ENCODE measurements around the gene RGS3.

The RGS3 gene

DNA sequence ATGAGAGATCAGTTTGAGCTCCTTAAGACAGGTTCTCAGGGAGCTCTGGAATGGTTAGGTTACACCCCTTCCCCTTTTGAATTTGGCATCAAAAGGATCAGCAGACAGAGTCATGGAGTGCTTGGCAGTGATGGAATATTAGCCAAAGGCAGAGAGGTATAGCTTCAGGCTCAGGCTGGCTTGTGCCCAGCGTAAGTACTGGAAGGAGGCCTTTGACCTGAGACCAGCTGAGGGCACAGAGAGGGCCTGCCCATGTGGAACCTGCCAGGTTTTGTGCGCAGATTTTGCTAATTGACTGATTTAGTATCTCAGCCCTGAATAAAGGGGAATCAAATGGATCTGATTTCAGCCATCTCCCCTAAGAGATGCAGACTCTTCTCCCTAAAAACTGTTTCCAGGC, 81.5 kb downstream of the RGS3 start (continued):
- TF ChIP-seq, protein P1, sequence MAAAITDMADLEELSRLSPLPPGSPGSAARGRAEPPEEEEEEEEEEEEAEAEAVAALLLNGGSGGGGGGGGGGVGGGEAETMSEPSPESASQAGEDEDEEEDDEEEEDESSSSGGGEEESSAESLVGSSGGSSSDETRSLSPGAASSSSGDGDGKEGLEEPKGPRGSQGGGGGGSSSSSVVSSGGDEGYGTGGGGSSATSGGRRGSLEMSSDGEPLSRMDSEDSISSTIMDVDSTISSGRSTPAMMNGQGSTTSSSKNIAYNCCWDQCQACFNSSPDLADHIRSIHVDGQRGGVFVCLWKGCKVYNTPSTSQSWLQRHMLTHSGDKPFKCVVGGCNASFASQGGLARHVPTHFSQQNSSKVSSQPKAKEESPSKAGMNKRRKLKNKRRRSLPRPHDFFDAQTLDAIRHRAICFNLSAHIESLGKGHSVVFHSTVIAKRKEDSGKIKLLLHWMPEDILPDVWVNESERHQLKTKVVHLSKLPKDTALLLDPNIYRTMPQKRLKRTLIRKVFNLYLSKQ (tag by site-specific recombination; IDR thresholded peaks at IDR 0.05; ENCODE audit: borderline replicate concordance): no peak
- no peak for TF ChIP-seq ZBTB8A (tag by site-specific recombination; IDR thresholded peaks at IDR 0.05)
- TF ChIP-seq, protein P2, sequence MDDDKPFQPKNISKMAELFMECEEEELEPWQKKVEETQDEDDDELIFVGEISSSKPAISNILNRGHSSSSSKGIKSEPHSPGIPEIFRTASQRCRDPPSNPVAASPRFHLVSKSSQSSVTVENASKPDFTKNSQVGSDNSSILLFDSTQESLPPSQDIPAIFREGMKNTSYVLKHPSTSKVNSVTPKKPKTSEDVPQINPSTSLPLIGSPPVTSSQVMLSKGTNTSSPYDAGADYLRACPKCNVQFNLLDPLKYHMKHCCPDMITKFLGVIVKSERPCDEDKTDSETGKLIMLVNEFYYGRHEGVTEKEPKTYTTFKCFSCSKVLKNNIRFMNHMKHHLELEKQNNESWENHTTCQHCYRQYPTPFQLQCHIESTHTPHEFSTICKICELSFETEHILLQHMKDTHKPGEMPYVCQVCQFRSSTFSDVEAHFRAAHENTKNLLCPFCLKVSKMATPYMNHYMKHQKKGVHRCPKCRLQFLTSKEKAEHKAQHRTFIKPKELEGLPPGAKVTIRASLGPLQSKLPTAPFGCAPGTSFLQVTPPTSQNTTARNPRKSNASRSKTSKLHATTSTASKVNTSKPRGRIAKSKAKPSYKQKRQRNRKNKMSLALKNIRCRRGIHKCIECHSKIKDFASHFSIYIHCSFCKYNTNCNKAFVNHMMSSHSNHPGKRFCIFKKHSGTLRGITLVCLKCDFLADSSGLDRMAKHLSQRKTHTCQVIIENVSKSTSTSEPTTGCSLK (tag by site-specific recombination; IDR thresholded peaks at IDR 0.05): no peak

DNA sequence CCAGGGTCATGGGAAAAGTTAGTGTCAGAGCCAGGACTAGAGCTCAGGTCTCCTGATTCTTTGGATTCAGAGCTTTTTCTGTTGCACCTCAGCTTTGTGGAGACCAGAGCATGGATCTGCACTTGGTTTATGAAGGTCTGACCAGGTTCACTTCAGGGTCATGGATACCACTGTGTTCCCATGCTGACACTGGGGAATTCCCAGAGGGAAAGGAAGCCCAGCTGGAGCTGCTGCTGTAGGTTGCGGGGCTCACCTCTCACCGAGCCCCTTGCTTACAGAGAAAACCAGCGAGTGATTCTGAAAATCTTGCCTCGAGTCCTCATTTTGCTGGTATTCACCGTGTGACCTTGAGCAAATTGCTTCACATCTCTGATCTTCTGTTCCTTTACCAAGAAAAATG, 83.0 kb downstream of the RGS3 start:
- Histone ChIP-seq H3K4me3 (ENCODE audit: low read depth, low read length) (no peak overlapping the region), H3K9me3 (ENCODE audit: control insufficient read depth, insufficient read depth, low read depth, low read length) (no peaks in the 10 kb centered on the region), H3K36me3 (ENCODE audit: control insufficient read depth in 2 of 2, insufficient read depth in 1 of 2, low read length in 2 of 2) (no peaks in the 10 kb centered on the region), H3K27ac (ENCODE audit: extremely low read depth, low read depth, low read length) (no peak overlapping the region), H3K4me1 (ENCODE audit: control insufficient read depth, insufficient read depth, low read length) (no peaks in the 10 kb centered on the region)
- TF ChIP-seq, protein P3, sequence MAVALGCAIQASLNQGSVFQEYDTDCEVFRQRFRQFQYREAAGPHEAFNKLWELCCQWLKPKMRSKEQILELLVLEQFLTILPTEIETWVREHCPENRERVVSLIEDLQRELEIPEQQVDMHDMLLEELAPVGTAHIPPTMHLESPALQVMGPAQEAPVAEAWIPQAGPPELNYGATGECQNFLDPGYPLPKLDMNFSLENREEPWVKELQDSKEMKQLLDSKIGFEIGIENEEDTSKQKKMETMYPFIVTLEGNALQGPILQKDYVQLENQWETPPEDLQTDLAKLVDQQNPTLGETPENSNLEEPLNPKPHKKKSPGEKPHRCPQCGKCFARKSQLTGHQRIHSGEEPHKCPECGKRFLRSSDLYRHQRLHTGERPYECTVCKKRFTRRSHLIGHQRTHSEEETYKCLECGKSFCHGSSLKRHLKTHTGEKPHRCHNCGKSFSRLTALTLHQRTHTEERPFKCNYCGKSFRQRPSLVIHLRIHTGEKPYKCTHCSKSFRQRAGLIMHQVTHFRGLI (tag by site-specific recombination; IDR thresholded peaks at IDR 0.05): 0 out of 2 replicates have a peak, but pooled peaks have one; percentile 17
- TF ChIP-seq, protein P4, sequence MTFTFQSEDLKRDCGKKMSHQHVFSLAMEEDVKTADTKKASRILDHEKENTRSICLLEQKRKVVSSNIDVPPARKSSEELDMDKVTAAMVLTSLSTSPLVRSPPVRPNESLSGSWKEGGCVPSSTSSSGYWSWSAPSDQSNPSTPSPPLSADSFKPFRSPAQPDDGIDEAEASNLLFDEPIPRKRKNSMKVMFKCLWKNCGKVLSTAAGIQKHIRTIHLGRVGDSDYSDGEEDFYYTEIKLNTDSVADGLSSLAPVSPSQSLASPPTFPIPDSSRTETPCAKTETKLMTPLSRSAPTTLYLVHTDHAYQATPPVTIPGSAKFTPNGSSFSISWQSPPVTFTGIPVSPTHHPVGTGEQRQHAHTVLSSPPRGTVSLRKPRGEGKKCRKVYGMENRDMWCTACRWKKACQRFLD (tag by site-specific recombination; IDR thresholded peaks at IDR 0.05): no peak
- TF ChIP-seq ZNF214 (tag by site-specific recombination; IDR thresholded peaks at IDR 0.05; ENCODE audit: borderline replicate concordance) (no peak), ZEB2 (tag by site-specific recombination; IDR thresholded peaks at IDR 0.05) (no peak), ZNF24 (tag by site-specific recombination; IDR thresholded peaks at IDR 0.05) (no peak)
- TF ChIP-seq, protein P5, sequence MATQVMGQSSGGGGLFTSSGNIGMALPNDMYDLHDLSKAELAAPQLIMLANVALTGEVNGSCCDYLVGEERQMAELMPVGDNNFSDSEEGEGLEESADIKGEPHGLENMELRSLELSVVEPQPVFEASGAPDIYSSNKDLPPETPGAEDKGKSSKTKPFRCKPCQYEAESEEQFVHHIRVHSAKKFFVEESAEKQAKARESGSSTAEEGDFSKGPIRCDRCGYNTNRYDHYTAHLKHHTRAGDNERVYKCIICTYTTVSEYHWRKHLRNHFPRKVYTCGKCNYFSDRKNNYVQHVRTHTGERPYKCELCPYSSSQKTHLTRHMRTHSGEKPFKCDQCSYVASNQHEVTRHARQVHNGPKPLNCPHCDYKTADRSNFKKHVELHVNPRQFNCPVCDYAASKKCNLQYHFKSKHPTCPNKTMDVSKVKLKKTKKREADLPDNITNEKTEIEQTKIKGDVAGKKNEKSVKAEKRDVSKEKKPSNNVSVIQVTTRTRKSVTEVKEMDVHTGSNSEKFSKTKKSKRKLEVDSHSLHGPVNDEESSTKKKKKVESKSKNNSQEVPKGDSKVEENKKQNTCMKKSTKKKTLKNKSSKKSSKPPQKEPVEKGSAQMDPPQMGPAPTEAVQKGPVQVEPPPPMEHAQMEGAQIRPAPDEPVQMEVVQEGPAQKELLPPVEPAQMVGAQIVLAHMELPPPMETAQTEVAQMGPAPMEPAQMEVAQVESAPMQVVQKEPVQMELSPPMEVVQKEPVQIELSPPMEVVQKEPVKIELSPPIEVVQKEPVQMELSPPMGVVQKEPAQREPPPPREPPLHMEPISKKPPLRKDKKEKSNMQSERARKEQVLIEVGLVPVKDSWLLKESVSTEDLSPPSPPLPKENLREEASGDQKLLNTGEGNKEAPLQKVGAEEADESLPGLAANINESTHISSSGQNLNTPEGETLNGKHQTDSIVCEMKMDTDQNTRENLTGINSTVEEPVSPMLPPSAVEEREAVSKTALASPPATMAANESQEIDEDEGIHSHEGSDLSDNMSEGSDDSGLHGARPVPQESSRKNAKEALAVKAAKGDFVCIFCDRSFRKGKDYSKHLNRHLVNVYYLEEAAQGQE (tag by site-specific recombination; IDR thresholded peaks at IDR 0.05): no peak
- ChIA-PET CTCF (interaction anchor here (0.7 kb wide), 2 partner anchors 16 to 228 kb away, joined by 3 read pairs; no protein-coding TSS in a partner anchor), POLR2A (interaction anchor here (1.5 kb wide), 1 partner anchor 22 kb away, joined by 4 read pairs; no protein-coding TSS in a partner anchor)

DNA sequence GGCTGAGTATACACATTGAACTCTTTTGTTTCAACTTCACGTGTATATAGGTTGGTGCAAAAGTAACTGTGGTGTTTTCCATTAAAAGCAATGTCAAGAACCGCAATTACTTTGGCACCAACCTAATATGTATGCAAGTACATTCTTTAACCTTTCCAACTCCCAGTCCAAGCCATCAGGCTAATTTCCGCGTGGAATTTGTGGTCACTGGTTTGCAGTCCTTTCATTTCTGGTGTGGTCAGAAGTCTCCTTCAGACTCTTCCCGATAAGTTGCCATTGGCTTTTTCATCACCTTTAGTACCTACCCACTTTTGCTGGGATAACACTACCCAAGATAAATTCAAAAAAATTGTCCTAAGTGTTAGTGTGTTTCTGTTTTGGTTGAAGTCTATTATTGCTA, 84.0 kb downstream of the RGS3 start:
- no peaks in the 10 kb centered on the region for H3K9me3 ChIP-seq (ENCODE audit: control insufficient read depth, insufficient read depth, low read depth, low read length)
- ChIA-PET POLR2A (no interaction called here), CTCF (interaction anchor here (1.0 to 1.7 kb wide), 2 partner anchors 44 to 108 kb away, joined by 3 to 6 read pairs; no protein-coding TSS in a partner anchor)
- H3K36me3 ChIP-seq (ENCODE audit: control insufficient read depth in 2 of 2, insufficient read depth in 1 of 2, low read length in 2 of 2): no peaks in the 10 kb centered on the region
- no peaks in the 10 kb centered on the region for H3K4me1 ChIP-seq (ENCODE audit: control insufficient read depth, insufficient read depth, low read length)
- H3K27ac ChIP-seq (ENCODE audit: extremely low read depth, low read depth, low read length): no peak overlapping the region
- no peak overlapping the region for H3K4me3 ChIP-seq (ENCODE audit: low read depth, low read length)
- TF ChIP-seq ZNF140 (tag by site-specific recombination; IDR thresholded peaks at IDR 0.05): no peak
- no peak for TF ChIP-seq ZNF223 (tag by site-specific recombination; IDR thresholded peaks at IDR 0.05)
- TF ChIP-seq, protein P6, sequence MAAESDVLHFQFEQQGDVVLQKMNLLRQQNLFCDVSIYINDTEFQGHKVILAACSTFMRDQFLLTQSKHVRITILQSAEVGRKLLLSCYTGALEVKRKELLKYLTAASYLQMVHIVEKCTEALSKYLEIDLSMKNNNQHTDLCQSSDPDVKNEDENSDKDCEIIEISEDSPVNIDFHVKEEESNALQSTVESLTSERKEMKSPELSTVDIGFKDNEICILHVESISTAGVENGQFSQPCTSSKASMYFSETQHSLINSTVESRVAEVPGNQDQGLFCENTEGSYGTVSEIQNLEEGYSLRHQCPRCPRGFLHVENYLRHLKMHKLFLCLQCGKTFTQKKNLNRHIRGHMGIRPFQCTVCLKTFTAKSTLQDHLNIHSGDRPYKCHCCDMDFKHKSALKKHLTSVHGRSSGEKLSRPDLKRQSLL (tag by site-specific recombination; IDR thresholded peaks at IDR 0.05): no peak
- TF ChIP-seq, protein P7, sequence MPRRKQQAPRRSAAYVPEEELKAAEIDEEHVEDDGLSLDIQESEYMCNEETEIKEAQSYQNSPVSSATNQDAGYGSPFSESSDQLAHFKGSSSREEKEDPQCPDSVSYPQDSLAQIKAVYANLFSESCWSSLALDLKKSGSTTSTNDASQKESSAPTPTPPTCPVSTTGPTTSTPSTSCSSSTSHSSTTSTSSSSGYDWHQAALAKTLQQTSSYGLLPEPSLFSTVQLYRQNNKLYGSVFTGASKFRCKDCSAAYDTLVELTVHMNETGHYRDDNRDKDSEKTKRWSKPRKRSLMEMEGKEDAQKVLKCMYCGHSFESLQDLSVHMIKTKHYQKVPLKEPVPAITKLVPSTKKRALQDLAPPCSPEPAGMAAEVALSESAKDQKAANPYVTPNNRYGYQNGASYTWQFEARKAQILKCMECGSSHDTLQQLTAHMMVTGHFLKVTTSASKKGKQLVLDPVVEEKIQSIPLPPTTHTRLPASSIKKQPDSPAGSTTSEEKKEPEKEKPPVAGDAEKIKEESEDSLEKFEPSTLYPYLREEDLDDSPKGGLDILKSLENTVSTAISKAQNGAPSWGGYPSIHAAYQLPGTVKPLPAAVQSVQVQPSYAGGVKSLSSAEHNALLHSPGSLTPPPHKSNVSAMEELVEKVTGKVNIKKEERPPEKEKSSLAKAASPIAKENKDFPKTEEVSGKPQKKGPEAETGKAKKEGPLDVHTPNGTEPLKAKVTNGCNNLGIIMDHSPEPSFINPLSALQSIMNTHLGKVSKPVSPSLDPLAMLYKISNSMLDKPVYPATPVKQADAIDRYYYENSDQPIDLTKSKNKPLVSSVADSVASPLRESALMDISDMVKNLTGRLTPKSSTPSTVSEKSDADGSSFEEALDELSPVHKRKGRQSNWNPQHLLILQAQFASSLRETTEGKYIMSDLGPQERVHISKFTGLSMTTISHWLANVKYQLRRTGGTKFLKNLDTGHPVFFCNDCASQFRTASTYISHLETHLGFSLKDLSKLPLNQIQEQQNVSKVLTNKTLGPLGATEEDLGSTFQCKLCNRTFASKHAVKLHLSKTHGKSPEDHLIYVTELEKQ (tag by site-specific recombination; IDR thresholded peaks at IDR 0.05; ENCODE audit: borderline replicate concordance): no peak
- TF ChIP-seq ZNF747 (tag by site-specific recombination; IDR thresholded peaks at IDR 0.05): no peak
- TF ChIP-seq, protein P8, sequence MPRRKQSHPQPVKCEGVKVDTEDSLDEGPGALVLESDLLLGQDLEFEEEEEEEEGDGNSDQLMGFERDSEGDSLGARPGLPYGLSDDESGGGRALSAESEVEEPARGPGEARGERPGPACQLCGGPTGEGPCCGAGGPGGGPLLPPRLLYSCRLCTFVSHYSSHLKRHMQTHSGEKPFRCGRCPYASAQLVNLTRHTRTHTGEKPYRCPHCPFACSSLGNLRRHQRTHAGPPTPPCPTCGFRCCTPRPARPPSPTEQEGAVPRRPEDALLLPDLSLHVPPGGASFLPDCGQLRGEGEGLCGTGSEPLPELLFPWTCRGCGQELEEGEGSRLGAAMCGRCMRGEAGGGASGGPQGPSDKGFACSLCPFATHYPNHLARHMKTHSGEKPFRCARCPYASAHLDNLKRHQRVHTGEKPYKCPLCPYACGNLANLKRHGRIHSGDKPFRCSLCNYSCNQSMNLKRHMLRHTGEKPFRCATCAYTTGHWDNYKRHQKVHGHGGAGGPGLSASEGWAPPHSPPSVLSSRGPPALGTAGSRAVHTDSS (tag by site-specific recombination; IDR thresholded peaks at IDR 0.05): no peak

Data from HEK293 (cell line).